SK-N-SH (cell line): Measurements from ENCODE around the gene CDH13.

Experiments used
- CHD2 ChIP-seq: fragments of 150-350 bp; IDR thresholded peaks from 2 replicates; pipeline ENCODE4 v1.6.1; 2018; ENCODE audit warnings: low read length; ENCODE audit not compliant: partially characterized antibody
- CTCF ChIP-seq: fragments of 200-600 bp; sonication (generic); IDR thresholded peaks from 2 replicates; pipeline ENCODE4 v1.6.1; 2017; ENCODE audit warnings: antibody characterized with exemption, mild to moderate bottlenecking, moderate library complexity
- EP300 ChIP-seq, 2 experiments: IDR thresholded peaks; 2 replicates each; pipeline versions ENCODE4 v1.4.0 to v1.6.1; 2012; ENCODE audit warnings: borderline replicate concordance in 1 of 2, low read depth in 1 of 2, low read length in 1 of 2
- EZH2phosphoT487 ChIP-seq: fragments of 200-600 bp; sonication (generic); IDR thresholded peaks from 2 replicates; pipeline ENCODE4 v1.6.1; 2017; ENCODE audit warnings: low read depth, mixed run types, mild to moderate bottlenecking, antibody characterized with exemption, moderate library complexity, borderline replicate concordance
- MXI1 ChIP-seq: IDR thresholded peaks from 2 replicates; pipeline ENCODE4 v1.6.1; 2012; ENCODE audit warnings: mild to moderate bottlenecking, low read depth, low read length, improper control_type of control experiment
- NFIC ChIP-seq: IDR thresholded peaks from 2 replicates; pipeline ENCODE4 v1.4.0; 2012; ENCODE audit warnings: borderline replicate concordance
- RAD21 ChIP-seq: IDR thresholded peaks from 2 replicates; pipeline ENCODE4 v1.6.1; 2012; ENCODE audit warnings: mild to moderate bottlenecking, low read length
- REST ChIP-seq: IDR thresholded peaks from 2 replicates; pipeline ENCODE4 v1.6.1; 2012; ENCODE audit warnings: mild to moderate bottlenecking, low read depth, low read length, moderate library complexity
- SMC3 ChIP-seq: IDR thresholded peaks from 2 replicates; pipeline ENCODE4 v1.6.1; 2012; ENCODE audit warnings: low read depth, low read length, improper control_type of control experiment
- TAF1 ChIP-seq: IDR thresholded peaks from 2 replicates; pipeline ENCODE4 v1.6.1; 2012; ENCODE audit warnings: low read depth, mild to moderate bottlenecking, low read length, moderate library complexity, borderline replicate concordance
- USF2 ChIP-seq: fragments of 150-350 bp; IDR thresholded peaks from 2 replicates; pipeline ENCODE4 v1.6.1; 2017; ENCODE audit warnings: antibody characterized with exemption, low read length, low read depth, borderline replicate concordance

- TF ChIP-seq RAD21: no peak
- TF ChIP-seq CTCF: no peak
- TF ChIP-seq REST: no peak
- no peak for TF ChIP-seq NFIC
- TF ChIP-seq EP300 (IDR thresholded peaks at IDR 0.05; ENCODE audit: borderline replicate concordance in 1 of 2, low read depth in 1 of 2, low read length in 1 of 2): no peak
- no peak for TF ChIP-seq SMC3
- TF ChIP-seq TAF1: no peak
- TF ChIP-seq MXI1: no peak
- no peak for TF ChIP-seq CHD2
- no peak for TF ChIP-seq EZH2phosphoT487
- TF ChIP-seq USF2: no peak
Observed at GRCh38 chr16:82965808-82966207, 339.0 kb downstream of the CDH13 start.
